Measurements from ENCODE around the gene MYO5C.

The MYO5C gene

DNA sequence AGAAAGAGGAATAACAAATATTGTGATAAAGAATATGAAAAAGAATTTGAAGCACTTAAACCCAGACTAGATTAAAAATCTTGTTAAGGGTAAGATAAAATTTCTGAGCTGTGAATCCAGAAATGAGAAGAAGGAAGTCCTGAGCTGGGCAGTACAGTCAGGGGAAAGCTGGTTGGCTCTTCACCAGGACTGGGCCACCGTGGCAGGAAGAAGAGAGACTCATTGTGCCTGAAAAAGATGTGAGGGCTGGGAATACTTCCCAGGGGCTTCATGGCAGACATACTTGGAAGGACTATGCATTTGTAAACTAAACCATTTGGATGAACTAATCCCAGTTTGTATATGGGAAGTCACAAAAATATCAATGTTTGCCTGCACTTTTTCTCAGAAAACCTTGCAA is 28.5 kb upstream of the MYO5C start:
- H3K4me3 ChIP-seq (ENCODE audit: low read length) = no peak overlapping the region
- DNase-seq (ENCODE audit: low read depth) = no peak
- TF ChIP-seq, protein P1, sequence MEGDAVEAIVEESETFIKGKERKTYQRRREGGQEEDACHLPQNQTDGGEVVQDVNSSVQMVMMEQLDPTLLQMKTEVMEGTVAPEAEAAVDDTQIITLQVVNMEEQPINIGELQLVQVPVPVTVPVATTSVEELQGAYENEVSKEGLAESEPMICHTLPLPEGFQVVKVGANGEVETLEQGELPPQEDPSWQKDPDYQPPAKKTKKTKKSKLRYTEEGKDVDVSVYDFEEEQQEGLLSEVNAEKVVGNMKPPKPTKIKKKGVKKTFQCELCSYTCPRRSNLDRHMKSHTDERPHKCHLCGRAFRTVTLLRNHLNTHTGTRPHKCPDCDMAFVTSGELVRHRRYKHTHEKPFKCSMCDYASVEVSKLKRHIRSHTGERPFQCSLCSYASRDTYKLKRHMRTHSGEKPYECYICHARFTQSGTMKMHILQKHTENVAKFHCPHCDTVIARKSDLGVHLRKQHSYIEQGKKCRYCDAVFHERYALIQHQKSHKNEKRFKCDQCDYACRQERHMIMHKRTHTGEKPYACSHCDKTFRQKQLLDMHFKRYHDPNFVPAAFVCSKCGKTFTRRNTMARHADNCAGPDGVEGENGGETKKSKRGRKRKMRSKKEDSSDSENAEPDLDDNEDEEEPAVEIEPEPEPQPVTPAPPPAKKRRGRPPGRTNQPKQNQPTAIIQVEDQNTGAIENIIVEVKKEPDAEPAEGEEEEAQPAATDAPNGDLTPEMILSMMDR (conservative IDR thresholded peaks at IDR 0.05; ENCODE audit: low read length) = no peak

DNA sequence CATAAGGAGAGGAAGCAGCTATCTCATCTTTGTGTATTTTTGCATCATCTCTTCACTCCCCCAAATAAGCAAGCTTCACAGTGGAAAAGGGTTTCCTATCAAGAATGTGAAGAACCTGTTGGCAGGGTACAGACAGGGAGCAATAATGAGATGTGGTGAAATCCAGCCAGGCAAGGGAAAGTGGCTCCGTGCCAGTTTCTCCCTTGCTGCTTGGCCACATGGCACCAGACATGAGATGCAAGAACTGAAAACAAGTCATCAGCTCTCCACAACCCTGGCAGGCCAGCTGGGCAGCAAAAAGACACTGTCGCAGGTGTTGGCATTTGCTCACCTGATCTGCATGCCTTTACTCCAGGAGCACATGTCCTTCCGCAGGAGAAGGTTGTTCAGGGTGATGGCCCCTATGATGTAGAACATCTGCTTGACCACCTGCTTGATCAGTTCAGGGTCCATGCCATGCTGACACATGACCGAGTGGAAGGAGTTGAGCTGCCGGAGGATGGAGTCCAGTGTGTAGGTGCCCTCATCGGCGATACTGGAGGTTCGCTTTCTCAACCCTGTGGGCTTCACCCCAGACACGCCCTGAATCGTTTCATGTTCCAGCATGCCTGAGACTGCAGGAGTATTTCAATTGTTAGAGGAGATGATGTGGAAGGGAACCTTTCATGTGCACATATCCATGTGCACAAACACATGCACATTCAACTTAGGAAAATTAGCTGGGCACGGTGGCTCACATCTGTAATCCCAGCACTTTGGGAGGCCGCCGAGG is 23.3 kb upstream of the MYO5C start:
- DNase-seq (ENCODE audit: low read depth) = peak; percentile 23
- TF ChIP-seq, protein P1 (conservative IDR thresholded peaks at IDR 0.05; ENCODE audit: low read length) = no peak
- no peak overlapping the region for H3K4me3 ChIP-seq (ENCODE audit: low read length)

DNA sequence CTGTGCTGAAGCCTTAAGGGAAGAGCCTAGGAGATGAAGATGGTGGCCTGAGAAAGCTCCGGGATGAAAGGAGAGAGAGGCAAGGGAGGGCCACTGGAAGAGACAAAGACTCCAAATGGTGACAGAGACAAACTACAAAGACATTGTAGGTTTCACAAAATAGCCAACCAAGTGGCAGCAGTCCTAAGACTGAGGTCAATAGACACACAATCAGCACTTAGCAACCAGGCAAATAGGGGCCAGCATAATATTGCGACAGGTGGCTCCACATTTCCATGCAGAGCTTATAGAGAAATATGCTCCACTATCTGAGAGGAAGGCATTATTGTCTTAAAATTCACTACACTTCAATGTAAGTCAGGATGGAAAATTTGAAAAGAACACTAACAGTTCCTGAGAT is 22.1 kb upstream of the MYO5C start:
- DNase-seq (ENCODE audit: low read depth) = no peak
- TF ChIP-seq, protein P1 (conservative IDR thresholded peaks at IDR 0.05; ENCODE audit: low read length) = no peak

DNA sequence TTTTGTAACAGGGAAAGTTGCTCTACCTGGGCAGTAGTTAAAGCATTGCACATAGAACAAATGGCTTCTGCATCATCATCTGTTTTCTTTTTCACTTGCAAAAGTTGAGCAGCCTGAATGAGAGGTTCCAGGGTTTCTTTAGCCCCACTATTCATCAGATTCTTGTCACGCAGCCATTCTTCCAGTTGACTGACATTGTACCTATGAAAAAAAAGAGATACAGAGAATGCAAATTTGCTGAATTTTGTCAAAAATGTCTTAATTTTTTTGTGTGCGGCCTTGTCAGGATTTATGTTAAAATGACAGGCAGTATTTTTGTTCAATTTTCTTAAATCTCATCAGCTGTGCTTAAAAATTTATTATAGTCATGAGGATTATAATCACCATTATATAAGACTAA is 21.4 kb upstream of the MYO5C start:
- TF ChIP-seq, protein P1 (conservative IDR thresholded peaks at IDR 0.05; ENCODE audit: low read length) = no peak
- DNase-seq (ENCODE audit: low read depth) = no peak
- no peak overlapping the region for H3K4me3 ChIP-seq (ENCODE audit: low read length)

More for the DNA sequence above, 22.1 kb upstream of the MYO5C start:
- H3K4me3 ChIP-seq (ENCODE audit: low read length) = no peak overlapping the region

DNA sequence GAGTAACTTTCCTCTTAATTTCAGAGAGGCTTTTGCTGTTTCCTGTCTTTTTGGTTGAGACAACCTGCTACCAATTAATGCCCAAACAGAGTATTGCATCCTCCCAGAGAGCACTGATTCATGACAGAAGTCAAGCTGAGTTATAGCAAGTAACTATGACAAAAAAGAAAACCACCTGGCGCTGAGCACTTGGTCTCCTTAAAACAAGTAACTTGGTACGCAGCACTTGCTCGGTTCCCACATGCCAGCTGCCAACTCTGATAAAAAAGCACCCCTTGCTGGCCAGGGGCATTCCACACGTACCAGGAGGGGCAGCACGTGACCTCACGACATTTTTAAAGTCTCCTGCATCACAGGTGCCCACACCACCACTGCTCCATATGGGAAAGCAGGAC is 13.5 kb upstream of the MYO5C start:
- H3K4me3 ChIP-seq (ENCODE audit: low read length) = no peak overlapping the region
- DNase-seq (ENCODE audit: low read depth) = no peak
- TF ChIP-seq, protein P1 (conservative IDR thresholded peaks at IDR 0.05; ENCODE audit: low read length) = no peak

DNA sequence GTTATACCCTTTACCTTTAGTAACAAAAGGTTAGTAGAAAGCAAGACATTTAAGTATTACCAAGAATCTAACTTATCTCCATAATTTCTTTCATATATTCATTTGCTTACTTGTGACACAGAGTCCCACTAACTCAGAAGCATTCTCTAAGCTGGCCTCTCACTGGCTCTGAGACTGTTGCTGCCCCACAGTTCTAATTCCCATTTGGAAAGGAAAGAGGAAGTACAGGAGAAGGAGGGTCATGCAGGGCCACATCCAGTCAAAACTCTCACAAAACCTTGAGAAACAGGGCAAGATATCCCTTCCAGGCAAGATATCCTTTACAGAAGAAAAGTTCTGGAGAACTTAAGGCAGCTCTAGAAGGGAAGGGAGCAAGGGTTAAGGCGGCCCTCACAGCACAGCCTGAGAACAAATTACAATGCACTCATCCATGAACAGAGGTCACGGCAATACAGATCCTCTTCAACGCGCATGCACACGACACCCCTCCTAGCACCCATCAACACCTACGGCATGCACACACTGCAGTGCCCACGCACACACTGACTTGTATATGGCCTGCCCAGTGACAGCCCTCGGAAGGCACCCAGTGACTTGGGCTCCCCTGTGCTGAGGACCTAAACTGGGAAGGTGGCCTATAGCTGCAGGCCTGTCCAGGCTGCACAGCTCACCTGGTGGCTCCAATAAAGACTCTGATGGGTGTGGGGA is 13.0 kb upstream of the MYO5C start:
- DNase-seq (ENCODE audit: low read depth) = no peak
- H3K4me3 ChIP-seq (ENCODE audit: low read length) = no peak overlapping the region
- TF ChIP-seq, protein P1 (conservative IDR thresholded peaks at IDR 0.05; ENCODE audit: low read length) = no peak

DNA sequence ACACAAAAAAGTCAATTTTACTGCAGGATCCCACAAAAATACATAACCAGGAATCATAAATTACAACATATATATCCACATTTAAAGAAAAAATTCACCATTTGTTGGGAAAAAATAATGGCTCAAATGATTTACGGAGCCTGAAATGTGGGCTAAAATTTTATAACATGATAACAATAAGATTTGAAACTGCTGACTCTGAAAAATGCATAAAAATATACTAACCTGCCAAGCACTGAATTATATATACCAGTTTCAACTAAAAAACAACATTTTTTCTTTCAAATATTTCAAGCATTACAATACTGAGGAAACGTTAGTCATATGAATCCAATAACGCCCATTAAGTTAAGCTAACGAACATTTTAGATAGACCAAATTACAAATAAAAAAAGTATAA is 12.2 kb upstream of the MYO5C start:
- no peak overlapping the region for H3K4me3 ChIP-seq (ENCODE audit: low read length)
- TF ChIP-seq, protein P1 (conservative IDR thresholded peaks at IDR 0.05; ENCODE audit: low read length) = no peak

More for the DNA sequence above, 12.2 kb upstream of the MYO5C start:
- DNase-seq (ENCODE audit: low read depth) = no peak
